ENCODE measurements around the gene CHCHD4.

DNA sequence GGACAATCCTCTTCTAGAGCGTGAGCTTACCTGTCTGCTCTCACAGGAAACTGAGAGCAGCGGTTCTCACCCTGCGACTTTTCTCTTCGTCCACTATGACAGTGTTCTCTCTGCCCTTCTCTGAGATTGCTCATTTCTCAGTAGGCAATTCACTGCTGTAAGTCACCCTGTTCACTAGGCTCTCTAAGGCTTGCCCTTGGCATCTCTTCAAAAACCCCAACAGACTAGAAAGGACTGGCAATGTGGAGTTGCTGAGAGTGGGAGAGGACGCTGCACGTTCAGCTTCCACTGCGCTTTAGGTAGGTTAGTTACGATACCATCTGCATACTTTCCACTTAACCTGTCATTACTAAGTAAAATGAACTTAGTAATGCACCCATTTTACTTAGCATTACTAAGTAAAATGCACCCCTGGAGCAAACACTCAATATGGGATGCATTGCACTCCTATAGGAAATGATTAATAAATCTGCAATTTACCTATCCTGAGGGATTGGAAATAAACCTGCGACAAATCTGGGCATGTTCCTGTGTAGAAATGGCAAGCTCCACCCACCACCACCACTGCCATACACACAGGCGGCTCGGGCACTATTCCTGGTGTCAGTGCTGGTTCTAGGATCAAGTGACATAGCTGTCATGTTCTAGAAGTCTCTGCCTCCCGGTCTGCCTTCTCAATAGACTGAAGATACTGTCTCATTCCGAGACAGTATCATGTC lies 32.3 kb upstream of the CHCHD4 start:
- TF ChIP-seq, protein P1, sequence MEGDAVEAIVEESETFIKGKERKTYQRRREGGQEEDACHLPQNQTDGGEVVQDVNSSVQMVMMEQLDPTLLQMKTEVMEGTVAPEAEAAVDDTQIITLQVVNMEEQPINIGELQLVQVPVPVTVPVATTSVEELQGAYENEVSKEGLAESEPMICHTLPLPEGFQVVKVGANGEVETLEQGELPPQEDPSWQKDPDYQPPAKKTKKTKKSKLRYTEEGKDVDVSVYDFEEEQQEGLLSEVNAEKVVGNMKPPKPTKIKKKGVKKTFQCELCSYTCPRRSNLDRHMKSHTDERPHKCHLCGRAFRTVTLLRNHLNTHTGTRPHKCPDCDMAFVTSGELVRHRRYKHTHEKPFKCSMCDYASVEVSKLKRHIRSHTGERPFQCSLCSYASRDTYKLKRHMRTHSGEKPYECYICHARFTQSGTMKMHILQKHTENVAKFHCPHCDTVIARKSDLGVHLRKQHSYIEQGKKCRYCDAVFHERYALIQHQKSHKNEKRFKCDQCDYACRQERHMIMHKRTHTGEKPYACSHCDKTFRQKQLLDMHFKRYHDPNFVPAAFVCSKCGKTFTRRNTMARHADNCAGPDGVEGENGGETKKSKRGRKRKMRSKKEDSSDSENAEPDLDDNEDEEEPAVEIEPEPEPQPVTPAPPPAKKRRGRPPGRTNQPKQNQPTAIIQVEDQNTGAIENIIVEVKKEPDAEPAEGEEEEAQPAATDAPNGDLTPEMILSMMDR (IDR thresholded peaks at IDR 0.05): no peak
- no peak for TF ChIP-seq POLR2A (IDR thresholded peaks at IDR 0.05)
- TF ChIP-seq EP300 (IDR thresholded peaks at IDR 0.05): no peak
